Measurements from ENCODE around the gene UPF3B. TPM values are rescaled to one million over a fixed set of nuclear protein-coding genes. Genes with fewer than 3 reads are reported as not detected.
"Not testable (repeated sequence)": the region's sequence is repeated elsewhere in the genome, so short reads cannot be mapped to it uniquely, and the experiment has no call there.

The UPF3B gene
- polyA plus RNA-seq (ENCODE audit: insufficient read length) = 13.5 TPM

- peak; percentile 70 for DNase-seq (ENCODE audit: low read depth)
Observed at GRCh38 chrX:119852382-119853353, at the start of gene UPF3B. Gene UPF3B (minus strand): TSS chrX:119852963. CDS start chrX:119852928, 35 bp downstream.

GRCh38 chrX:119900976-119901375 lies 48.2 kb upstream of the UPF3B start:
- no peak for DNase-seq (ENCODE audit: low read depth)

- no peak for DNase-seq (ENCODE audit: low read depth)
Observed at GRCh38 chrX:119899125-119899524, 46.4 kb upstream of the UPF3B start.

- no peak for DNase-seq (ENCODE audit: low read depth)
Observed at GRCh38 chrX:119895843-119896326, 43.1 kb upstream of the UPF3B start, which contains the start of gene AKAP14. Gene AKAP14 (plus strand): TSS chrX:119895893. CDS start chrX:119903224, 7,331 bp downstream.

GRCh38 chrX:119891961-119892692 lies 39.4 kb upstream of the UPF3B start:
- not testable (repeated sequence) for DNase-seq (ENCODE audit: low read depth)

GRCh38 chrX:119890626-119891025 lies 37.9 kb upstream of the UPF3B start:
- DNase-seq (ENCODE audit: low read depth) = not testable (repeated sequence)

GRCh38 chrX:119887721-119888425 lies 35.1 kb upstream of the UPF3B start:
- no peak for DNase-seq (ENCODE audit: low read depth)

- DNase-seq (ENCODE audit: low read depth) = no peak
Observed at GRCh38 chrX:119885554-119886428, 33.0 kb upstream of the UPF3B start.

GRCh38 chrX:119880552-119881437 lies 28.0 kb upstream of the UPF3B start:
- DNase-seq (ENCODE audit: low read depth) = no peak

- no peak for DNase-seq (ENCODE audit: low read depth)
Observed at GRCh38 chrX:119880076-119880475, 27.3 kb upstream of the UPF3B start.

- DNase-seq (ENCODE audit: low read depth) = no peak
Observed at GRCh38 chrX:119878740-119879139, 26.0 kb upstream of the UPF3B start.

- peak; percentile 51 for DNase-seq (ENCODE audit: low read depth)
Observed at GRCh38 chrX:119871599-119872395, 19.0 kb upstream of the UPF3B start, which contains the start of the genes NDUFA1 and RNF113A. Gene NDUFA1 (plus strand): TSS chrX:119871832. CDS start chrX:119871912, 80 bp downstream. Gene RNF113A (minus strand): TSS chrX:119871733. CDS start chrX:119871613, 120 bp downstream.

GRCh38 chrX:119871245-119871598 lies 18.5 kb upstream of the UPF3B start:
- no peak for DNase-seq (ENCODE audit: low read depth)

- DNase-seq (ENCODE audit: low read depth) = no peak
Observed at GRCh38 chrX:119870626-119871131, 17.9 kb upstream of the UPF3B start.

GRCh38 chrX:119853444-119853843 lies 681 bp upstream of the UPF3B start:
- no peak for DNase-seq (ENCODE audit: low read depth)

GRCh38 chrX:119833905-119834304 lies 18.9 kb downstream of the UPF3B start:
- DNase-seq (ENCODE audit: low read depth) = no peak

GRCh38 chrX:119828446-119828845 lies 24.3 kb downstream of the UPF3B start:
- no peak for DNase-seq (ENCODE audit: low read depth)

- DNase-seq (ENCODE audit: low read depth) = no peak
Observed at GRCh38 chrX:119826399-119826959, 26.3 kb downstream of the UPF3B start.
